ENCODE results near the gene ATP6V1C2.
"Not testable (repeated sequence)": the region's sequence is repeated elsewhere in the genome, so short reads cannot be mapped to it uniquely, and the experiment has no call there.

ATP6V1C2 gene

GRCh38 chr2:10788855-10789254 lies 67.4 kb downstream of the ATP6V1C2 start:
- FAIRE-seq, result no peak

GRCh38 chr2:10790228-10790973 lies 69.0 kb downstream of the ATP6V1C2 start:
- FAIRE-seq, result no peak

- FAIRE-seq, result no peak
Measured at GRCh38 chr2:10792001-10792634, 70.7 kb downstream of the ATP6V1C2 start.

- FAIRE-seq, result no peak
Measured at GRCh38 chr2:10792660-10793400, 71.4 kb downstream of the ATP6V1C2 start.

- no peak for FAIRE-seq
Measured at GRCh38 chr2:10793816-10794215, 72.4 kb downstream of the ATP6V1C2 start.

- FAIRE-seq, result no peak
Measured at GRCh38 chr2:10794876-10795275, 73.4 kb downstream of the ATP6V1C2 start.

- no peak for FAIRE-seq
Measured at GRCh38 chr2:10795508-10796046, 74.1 kb downstream of the ATP6V1C2 start.

- FAIRE-seq, result no peak
Measured at GRCh38 chr2:10796703-10797102, 75.3 kb downstream of the ATP6V1C2 start.

GRCh38 chr2:10798783-10799182 lies 77.4 kb downstream of the ATP6V1C2 start:
- no peak for FAIRE-seq

- FAIRE-seq, result no peak
Measured at GRCh38 chr2:10800163-10800562, 78.7 kb downstream of the ATP6V1C2 start.

GRCh38 chr2:10802657-10803056 lies 81.2 kb downstream of the ATP6V1C2 start:
- FAIRE-seq, result no peak

GRCh38 chr2:10805990-10806389 lies 84.6 kb downstream of the ATP6V1C2 start:
- not testable (repeated sequence) for FAIRE-seq

- FAIRE-seq, result no peak
Measured at GRCh38 chr2:10806543-10806942, 85.1 kb downstream of the ATP6V1C2 start.

- no peak for FAIRE-seq
Measured at GRCh38 chr2:10810202-10811161, 89.1 kb downstream of the ATP6V1C2 start.

GRCh38 chr2:10811517-10811916 lies 90.1 kb downstream of the ATP6V1C2 start:
- FAIRE-seq, result no peak

GRCh38 chr2:10812362-10813162 lies 91.1 kb downstream of the ATP6V1C2 start, which contains the start of gene PDIA6:
Gene PDIA6 (minus strand): TSS chr2:10812785. CDS start chr2:10812696, 89 bp downstream.
- FAIRE-seq, result no peak

GRCh38 chr2:10813163-10814138 lies 92.0 kb downstream of the ATP6V1C2 start:
- FAIRE-seq, result not testable (repeated sequence)

GRCh38 chr2:10814142-10814541 lies 92.7 kb downstream of the ATP6V1C2 start:
- no peak for FAIRE-seq

GRCh38 chr2:10814571-10815331 lies 93.3 kb downstream of the ATP6V1C2 start:
- no peak for FAIRE-seq

Measured in TTC549 (cell line).